HG03460 (cell line): ENCODE data around the gene PFN2.
"Not testable (repeated sequence)": the region's sequence is repeated elsewhere in the genome, so short reads cannot be mapped to it uniquely, and the experiment has no call there.

Source experiments
- ATAC-seq: cut with Tn5 transposase; IDR thresholded peaks from one replicate; pipeline ENCODE4 v1.9.1; 2021; ENCODE audit not compliant: unreplicated experiment

Gene PFN2

DNA sequence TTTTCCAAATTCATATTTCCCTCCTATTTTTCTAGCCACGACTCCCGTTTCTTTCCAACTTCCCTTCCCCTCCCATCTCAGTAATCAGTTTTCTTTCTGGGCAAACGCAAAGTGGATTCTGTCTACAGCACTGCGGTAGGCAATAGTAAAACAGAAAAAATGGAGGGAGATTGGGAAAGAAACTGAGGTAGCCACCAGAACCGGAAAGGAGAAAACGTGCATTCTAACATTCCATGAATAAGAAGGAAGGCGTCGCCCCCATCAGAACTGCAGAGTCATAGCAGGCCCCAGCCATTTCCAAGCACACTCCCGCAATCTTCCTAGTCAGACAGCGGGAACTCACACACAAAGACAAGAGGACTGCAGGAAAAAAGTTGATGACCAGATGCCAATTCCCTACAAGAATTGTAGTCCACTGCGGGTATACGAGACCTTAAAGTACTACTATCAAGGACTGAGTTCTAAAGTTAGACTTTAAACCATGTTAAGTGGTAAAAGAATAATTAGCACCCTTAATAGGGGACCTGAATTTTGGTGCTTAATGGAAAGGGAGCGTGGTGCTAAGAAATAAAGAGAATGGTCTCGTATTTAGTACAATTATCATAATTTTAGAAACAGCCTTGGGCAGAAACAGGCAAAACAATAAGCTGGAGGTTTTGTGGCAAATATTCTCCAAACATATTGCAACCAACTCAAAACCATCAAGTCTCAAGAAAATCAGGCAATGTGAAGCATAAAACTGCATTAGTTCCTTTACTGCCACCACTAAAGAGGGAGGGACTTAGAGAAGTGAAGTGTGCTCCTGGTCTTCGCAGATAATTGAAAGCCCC is 1.4 kb downstream of the PFN2 start:
- no peak for ATAC-seq

- ATAC-seq: no peak
Observed at GRCh38 chr3:149968216-149968615, 2.5 kb downstream of the PFN2 start.

GRCh38 chr3:149967086-149967685 is 3.5 kb downstream of the PFN2 start:
- no peak for ATAC-seq

- no peak for ATAC-seq
Observed at GRCh38 chr3:149965278-149965677, 5.4 kb downstream of the PFN2 start.

DNA sequence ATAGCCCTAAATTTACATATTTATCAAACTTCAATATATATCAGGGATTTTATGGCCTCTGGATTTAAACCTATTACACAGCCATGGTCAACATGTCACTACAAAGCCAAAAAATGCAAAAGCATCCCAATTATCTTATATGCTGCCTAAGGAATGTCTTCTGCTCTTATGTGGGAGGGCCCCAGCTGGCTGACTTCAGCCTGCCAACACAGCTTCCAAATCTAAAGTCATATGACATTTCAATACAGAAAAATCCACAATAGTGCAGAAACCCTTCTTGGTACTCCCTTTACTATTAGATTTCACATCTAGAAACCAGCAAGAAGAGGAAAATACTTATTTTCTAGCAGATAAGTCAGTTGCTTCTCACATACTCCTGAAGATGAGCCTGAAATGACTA is 6.4 kb downstream of the PFN2 start:
- no peak for ATAC-seq

- no peak for ATAC-seq
Observed at GRCh38 chr3:149963485-149963884, 7.2 kb downstream of the PFN2 start.

DNA sequence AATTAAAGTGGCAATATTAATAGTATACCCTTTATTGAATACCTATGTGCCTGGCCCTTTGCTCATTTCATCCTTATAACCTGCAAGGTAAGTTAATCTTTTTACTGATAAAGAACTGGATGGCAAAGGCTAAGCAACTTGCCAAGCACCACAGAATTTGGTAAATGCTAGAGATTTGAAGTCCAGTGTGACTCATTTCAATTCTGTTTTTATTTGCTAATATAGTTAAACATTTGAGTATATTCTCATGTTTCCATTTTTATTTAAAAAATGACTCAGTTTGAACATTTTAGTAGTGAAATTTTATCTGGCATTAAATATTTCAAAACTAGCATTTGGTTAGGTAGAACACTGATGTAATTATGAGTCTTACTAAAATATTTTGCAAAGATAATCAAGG is 11.3 kb downstream of the PFN2 start:
- no peak for ATAC-seq

DNA sequence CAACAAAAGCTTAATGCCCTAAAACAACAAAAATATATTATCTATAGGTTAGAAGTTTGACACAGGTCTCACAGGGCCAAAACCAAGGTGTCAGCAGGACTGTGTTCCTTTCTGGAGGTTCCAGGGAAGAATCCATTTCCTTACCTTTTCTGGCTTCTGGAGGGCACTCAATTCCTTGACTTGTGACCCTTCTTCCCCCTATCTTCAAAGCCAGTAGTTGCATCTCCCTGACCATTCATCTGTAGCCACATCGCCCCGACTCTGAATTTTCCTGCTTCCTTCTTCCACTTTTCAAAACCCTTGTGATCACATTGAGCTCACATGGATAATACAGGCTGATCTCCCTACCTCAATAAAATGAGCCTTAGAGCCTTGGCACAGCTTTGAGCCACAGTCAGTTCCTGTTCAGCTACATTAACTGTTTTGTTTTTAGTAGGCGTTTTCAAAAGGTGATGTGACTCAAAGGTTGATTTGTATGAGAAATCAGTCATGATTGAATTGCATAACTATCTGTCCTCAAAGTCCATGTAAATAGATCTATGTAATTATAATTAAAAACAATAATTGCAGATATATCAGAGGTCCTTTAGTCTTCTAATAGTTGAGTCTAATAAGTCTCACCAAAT is 12.4 kb downstream of the PFN2 start:
- no peak for ATAC-seq

DNA sequence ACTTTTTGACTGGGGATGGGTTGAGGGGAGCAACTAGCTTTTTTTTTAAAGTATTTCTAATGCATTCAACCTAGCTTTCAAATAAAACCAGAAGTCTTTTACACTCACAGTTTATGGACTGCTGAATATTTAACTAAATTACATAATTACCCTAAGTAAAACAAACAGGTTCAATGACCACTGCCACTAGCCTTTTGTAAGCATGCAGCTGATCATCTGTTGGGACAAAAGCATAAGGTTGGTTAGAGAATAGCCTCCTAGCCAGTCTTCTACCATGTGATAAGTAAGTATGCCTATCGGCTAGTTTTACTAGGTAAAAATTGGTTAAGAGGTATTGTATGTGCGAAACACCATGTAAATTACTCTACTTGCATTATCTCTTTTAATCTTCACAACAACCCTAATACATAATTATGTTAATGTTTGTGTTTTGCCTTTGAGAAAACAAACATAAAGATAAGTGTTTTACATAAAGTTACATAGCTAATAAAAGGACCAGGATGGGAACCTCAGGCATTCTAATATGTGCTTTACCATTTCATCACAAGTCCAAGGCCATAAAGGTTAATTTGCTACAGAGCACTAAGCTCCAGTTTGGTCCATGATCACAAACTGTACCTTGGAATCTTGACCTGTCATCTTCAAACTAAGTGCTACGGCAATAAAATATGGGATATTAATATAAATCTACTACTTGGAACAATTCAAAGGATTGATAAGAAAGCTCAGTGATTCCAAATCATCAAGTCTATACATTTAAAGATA is 13.2 kb downstream of the PFN2 start:
- no peak for ATAC-seq

- no peak for ATAC-seq
Observed at GRCh38 chr3:149955449-149955848, 15.2 kb downstream of the PFN2 start.

- ATAC-seq: no peak
Observed at GRCh38 chr3:149954812-149955211, 15.9 kb downstream of the PFN2 start.

GRCh38 chr3:149949181-149949580 is 21.5 kb downstream of the PFN2 start:
- no peak for ATAC-seq

DNA sequence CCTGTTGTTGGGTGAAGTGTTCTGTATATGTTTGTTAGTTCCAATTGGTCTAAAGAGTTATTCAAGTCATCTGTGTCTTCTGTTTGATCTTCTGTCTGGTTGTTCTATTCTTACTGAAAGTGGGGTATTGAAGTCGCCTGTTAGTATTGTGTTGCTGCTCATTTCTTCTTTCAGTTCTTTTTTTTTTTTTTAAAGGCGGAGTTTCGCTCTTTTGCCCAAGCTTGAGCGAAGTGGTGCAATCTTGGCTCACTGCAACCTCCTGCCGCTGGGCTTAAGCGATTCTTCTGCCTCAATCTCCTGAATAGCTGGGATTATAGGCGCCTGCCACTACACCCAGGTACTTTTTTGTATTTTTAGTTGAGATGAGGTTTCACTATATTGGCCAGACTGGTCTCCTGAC is 23.5 kb downstream of the PFN2 start:
- ATAC-seq: no peak

GRCh38 chr3:149943966-149944365 is 26.7 kb downstream of the PFN2 start:
- ATAC-seq: not testable (repeated sequence)

DNA sequence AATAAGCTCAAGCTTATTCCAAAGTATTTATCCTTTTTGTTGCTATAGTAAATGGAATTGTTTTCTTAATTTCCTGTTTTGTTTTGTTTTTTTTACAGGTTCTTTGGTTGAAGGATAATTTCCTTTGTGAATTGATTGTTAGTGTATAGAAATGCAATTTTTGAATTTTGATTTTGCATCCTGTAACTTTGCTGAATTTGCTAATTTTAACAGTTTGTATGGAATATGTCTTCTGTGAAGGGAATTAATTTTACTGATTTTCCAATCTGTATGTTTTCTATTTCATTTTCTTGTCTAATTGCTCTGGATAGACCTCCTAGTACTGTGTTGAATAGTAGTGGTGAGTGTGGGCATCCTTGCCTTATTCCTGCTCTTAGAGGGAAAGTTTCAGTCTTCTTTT is 28.3 kb downstream of the PFN2 start:
- ATAC-seq: no peak

DNA sequence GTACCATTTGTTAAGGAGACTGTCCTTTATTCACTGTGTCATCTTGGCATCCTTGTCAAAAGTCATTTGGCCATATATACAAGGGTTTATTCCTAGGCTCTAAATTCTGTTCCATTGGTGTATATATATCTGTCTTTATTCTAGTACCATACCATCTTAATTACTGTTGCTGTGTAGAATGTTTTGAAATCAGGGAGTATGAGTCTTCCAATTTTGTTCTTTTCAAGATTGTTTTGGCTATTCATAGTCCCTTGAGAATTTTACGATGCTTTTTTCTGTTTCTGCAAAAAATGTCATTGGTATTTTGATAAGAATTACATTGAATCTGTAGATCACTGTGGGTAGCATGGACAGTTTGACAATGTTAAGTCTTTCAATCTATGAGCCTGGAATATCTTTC is 28.7 kb downstream of the PFN2 start:
- no peak for ATAC-seq

DNA sequence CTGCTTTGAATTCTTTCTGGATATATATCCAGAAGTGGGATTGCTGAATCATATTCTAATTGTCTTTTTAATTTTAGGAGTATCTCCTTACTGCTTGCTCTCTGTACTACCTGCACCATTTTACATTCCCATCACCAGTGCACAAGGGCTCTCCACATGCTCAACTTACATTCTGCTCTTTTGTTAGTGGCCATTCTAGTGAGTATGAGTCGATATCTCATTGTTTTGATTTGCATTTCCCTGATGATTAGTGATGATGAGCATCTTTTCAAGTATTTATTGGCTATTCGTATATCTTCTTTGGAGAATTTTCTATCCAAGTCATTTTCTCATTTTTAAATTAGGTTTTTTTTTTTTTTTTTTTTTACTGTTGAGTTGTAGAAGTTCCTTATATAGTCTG is 29.5 kb downstream of the PFN2 start:
- no peak for ATAC-seq

GRCh38 chr3:149938392-149939055 is 32.2 kb downstream of the PFN2 start:
- not testable (repeated sequence) for ATAC-seq

GRCh38 chr3:149936812-149937230 is 33.9 kb downstream of the PFN2 start:
- no peak for ATAC-seq

- no peak for ATAC-seq
Observed at GRCh38 chr3:149934524-149934923, 36.2 kb downstream of the PFN2 start.

- ATAC-seq: no peak
Observed at GRCh38 chr3:149933858-149934257, 36.8 kb downstream of the PFN2 start.
